ENCODE results near the gene HCLS1. TPM values are rescaled to one million over a fixed set of nuclear protein-coding genes. Genes with fewer than 3 reads are reported as not detected.

HCLS1 gene
- total and polyA plus RNA-seq, 2 of the 8 experiments (the other 6 are each of a cell fraction or from before 2014, with no cell fraction given): 0.53 to 1.3 TPM

DNA sequence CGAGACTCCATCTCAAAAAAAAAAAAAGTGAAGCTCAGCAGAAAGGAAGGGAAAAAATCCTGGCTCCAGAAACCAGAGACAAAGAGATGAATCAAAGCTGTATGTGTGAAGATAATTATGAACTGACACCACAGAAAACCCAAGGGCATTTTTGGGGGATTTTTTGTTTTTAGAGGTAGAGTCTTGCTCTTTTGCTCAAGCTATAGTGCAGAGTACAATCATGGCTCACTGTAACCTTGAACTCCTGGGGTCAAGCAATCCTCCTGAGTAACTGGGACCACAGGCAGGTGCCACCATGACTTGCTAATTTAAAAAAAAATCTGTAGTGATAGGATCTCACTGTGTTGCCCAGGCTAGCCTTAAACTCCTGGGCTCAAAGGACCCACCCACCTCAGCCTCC lies 22.8 kb downstream of the HCLS1 start:
- H3K79me1 ChIP-seq (ENCODE audit: low read depth, low read length): no peaks in the 10 kb centered on the region
- H3K23ac ChIP-seq (ENCODE audit: insufficient read length): no peak overlapping the region
- no peak overlapping the region for H3K27ac ChIP-seq (ENCODE audit: low read depth, low read length)
- no peak for DNase-seq (ENCODE audit: low read depth in 1 of 2, low spot score in 2 of 2)
- FAIRE-seq: no peak
- H4K91ac ChIP-seq (replicated peaks; ENCODE audit: insufficient read length, low read length): no peak overlapping the region
- H2BK20ac ChIP-seq (ENCODE audit: low read length): no peak overlapping the region
- no peak overlapping the region for H2AFZ ChIP-seq (ENCODE audit: low read length)
- H4K20me1 ChIP-seq (replicated peaks in 1 of 2; ENCODE audit: control insufficient read depth in 1 of 2, insufficient read depth in 2 of 2, low read length in 2 of 2): no peaks in the 10 kb centered on the region
- H2BK120ac ChIP-seq (replicated peaks; ENCODE audit: low read depth, low read length): no peak overlapping the region
- H3K4ac ChIP-seq (replicated peaks; ENCODE audit: insufficient read length, low read depth, low read length): no peak overlapping the region
- H3K27me3 ChIP-seq (replicated peaks in 1 of 4; ENCODE audit: control insufficient read depth in 3 of 4, extremely low read depth in 1 of 4, insufficient read depth in 3 of 4, low read length in 3 of 4): no peaks in the 10 kb centered on the region; a peak in 1 of 7 replicates
- peaks cover 1% of the 10 kb centered on the region; the same call in 1 of the 2 replicates for H3K23me2 ChIP-seq (ENCODE audit: low read depth, low read length)
- H2BK5ac ChIP-seq (ENCODE audit: low read depth, low read length): no peak overlapping the region
- H3K4me1 ChIP-seq (replicated peaks in 1 of 4; ENCODE audit: control insufficient read depth in 3 of 4, insufficient read depth in 4 of 4, low read length in 3 of 4): peaks cover 0 to 2% (median 0%) of the 10 kb centered on the region in 4 experiments; a peak in 1 of 7 replicates
- no peak overlapping the region for H3K18ac ChIP-seq (ENCODE audit: extremely low read depth, low read length)
- no peak overlapping the region for H2BK12ac ChIP-seq (ENCODE audit: low read depth, low read length)
- H3K4me3 ChIP-seq (ENCODE audit: extremely low read depth in 1 of 4, insufficient read depth in 2 of 4, low read depth in 3 of 4, low read length in 4 of 4): no peak overlapping the region
- POLR2A ChIA-PET (ENCODE audit: partially characterized antibody): interaction anchor here (0.6 to 2.2 kb wide), 2 partner anchors 8 to 98 kb away, joined by 3 to 5 read pairs; no protein-coding TSS in a partner anchor
- H3K56ac ChIP-seq (replicated peaks; ENCODE audit: insufficient read length, low read depth, low read length): no peak overlapping the region
- no peaks in the 10 kb centered on the region for H3K9me3 ChIP-seq (ENCODE audit: insufficient read depth in 2 of 2, low read depth in 1 of 2, low read length in 1 of 2)
- no peak overlapping the region for H3K9ac ChIP-seq (replicated peaks in 1 of 4; ENCODE audit: extremely low read depth in 1 of 4, low read depth in 3 of 4, low read length in 3 of 4)
- H2AK5ac ChIP-seq (ENCODE audit: low read depth, low read length): no peak overlapping the region
- H4K5ac ChIP-seq (ENCODE audit: insufficient read length, low read depth, low read length): no peak overlapping the region
- no peaks in the 10 kb centered on the region for H3K36me3 ChIP-seq (ENCODE audit: control insufficient read depth in 2 of 4, insufficient read depth in 4 of 4, low read length in 3 of 4)
- no peak overlapping the region for H3K14ac ChIP-seq (ENCODE audit: insufficient read length)
- WGBS, 2 experiments (ENCODE audit: extremely low coverage in 1 of 2, insufficient coverage in 1 of 2, insufficient read length in 1 of 2, insufficient replicate concordance in 2 of 2, low coverage in 1 of 2, low lambda C conversion rate in 2 of 2, missing lambda C conversion rate in 1 of 2): no CpG with 5 or more reads among the region's 1 CpG
- H2BK15ac ChIP-seq (ENCODE audit: low read length): no peak overlapping the region
- CTCF ChIA-PET (ENCODE audit: partially characterized antibody): no interaction called here
- no peak overlapping the region for H3K4me2 ChIP-seq (ENCODE audit: insufficient read depth in 1 of 2, low read depth in 2 of 2, low read length in 2 of 2)
- no peaks in the 10 kb centered on the region for H3K79me2 ChIP-seq (ENCODE audit: control insufficient read depth in 1 of 2, insufficient read depth in 2 of 2, low read length in 2 of 2)
- no peak overlapping the region for H4K8ac ChIP-seq (ENCODE audit: extremely low read depth, insufficient read depth, low read length)
- TF ChIP-seq, protein P1, sequence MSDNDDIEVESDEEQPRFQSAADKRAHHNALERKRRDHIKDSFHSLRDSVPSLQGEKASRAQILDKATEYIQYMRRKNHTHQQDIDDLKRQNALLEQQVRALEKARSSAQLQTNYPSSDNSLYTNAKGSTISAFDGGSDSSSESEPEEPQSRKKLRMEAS (IDR thresholded peaks at IDR 0.05): no peak
- no peak for TF ChIP-seq RBBP5 (IDR thresholded peaks at IDR 0.05; ENCODE audit: borderline replicate concordance, low read depth, low read length)
- no peak for TF ChIP-seq RNF2 (IDR thresholded peaks at IDR 0.05; ENCODE audit: borderline replicate concordance, low read depth, low read length, missing control alignments, poor library complexity, severe bottlenecking)
- no peak for TF ChIP-seq SIX5 (IDR thresholded peaks at IDR 0.05; ENCODE audit: low read depth, low read length)
